ENCODE data around the gene CDCA8. TPM values are rescaled to one million over a fixed set of nuclear protein-coding genes. Genes with fewer than 3 reads are reported as not detected.

CDCA8 gene
- total and polyA plus RNA-seq, 2 experiments from 2014 or later, result 31.6 to 37.9 TPM

- TF ChIP-seq CTCF (conservative IDR thresholded peaks at IDR 0.05; ENCODE audit: low read depth in 2 of 2), result no peak
- no peak for TF ChIP-seq ZNF462 (CRISPR knock-in tag; IDR thresholded peaks at IDR 0.05)
- no peak for TF ChIP-seq CREB1 (CRISPR knock-in tag; IDR thresholded peaks at IDR 0.05; ENCODE audit: low read depth)
- TF ChIP-seq JUNB (IDR thresholded peaks at IDR 0.05; ENCODE audit: unreplicated experiment), result no peak
- TF ChIP-seq ETS1 (IDR thresholded peaks at IDR 0.05), result no peak
Measured at GRCh38 chr1:37720231-37721130, 28.2 kb downstream of the CDCA8 start (continued).
